ENCODE data around the gene HPCAL1. TPM values are rescaled to one million over a fixed set of nuclear protein-coding genes. Genes with fewer than 3 reads are reported as not detected.

Gene HPCAL1
- total and polyA plus RNA-seq, 2 donors (not counting 1 experiment from before 2014, with no cell fraction given): 60.3 to 65.1 TPM

DNA sequence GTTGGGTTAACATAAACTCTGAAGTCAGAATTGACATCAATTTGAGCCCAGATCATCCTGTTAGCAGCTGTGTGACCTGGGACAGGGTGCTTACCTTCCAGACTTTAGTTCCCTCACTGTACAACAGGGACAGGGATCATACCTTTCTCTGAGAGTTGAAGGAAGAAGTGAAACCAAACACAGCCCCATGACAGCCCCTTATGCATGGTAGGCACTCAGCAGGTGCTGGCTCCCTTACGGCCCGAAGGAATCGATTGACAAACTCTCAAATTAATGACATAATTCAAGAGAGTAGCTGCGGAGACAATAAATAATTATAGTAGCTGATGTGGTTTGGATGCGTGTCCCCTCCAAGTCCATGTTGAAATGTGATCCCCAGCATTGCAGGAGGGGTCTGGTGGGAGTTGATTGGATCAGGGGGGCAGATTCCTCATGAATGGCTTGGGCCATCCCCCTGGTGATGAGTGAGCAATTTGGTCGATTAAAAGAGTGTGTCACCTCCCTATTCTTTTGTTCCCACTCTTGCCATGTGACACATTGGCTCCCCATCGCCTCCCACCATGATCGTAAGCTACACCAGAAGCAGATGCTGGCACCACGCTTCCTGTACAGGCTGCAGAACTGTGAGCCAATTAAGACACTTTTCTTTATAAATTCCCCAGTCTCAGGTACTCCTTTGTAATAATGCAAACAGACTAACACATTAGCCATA lies 73.0 kb downstream of the HPCAL1 start:
- no peak for TF ChIP-seq EZH2 (IDR thresholded peaks at IDR 0.05; ENCODE audit: borderline replicate concordance, insufficient read depth, low read depth, low read length, poor library complexity, severe bottlenecking)
- TF ChIP-seq, protein P1, sequence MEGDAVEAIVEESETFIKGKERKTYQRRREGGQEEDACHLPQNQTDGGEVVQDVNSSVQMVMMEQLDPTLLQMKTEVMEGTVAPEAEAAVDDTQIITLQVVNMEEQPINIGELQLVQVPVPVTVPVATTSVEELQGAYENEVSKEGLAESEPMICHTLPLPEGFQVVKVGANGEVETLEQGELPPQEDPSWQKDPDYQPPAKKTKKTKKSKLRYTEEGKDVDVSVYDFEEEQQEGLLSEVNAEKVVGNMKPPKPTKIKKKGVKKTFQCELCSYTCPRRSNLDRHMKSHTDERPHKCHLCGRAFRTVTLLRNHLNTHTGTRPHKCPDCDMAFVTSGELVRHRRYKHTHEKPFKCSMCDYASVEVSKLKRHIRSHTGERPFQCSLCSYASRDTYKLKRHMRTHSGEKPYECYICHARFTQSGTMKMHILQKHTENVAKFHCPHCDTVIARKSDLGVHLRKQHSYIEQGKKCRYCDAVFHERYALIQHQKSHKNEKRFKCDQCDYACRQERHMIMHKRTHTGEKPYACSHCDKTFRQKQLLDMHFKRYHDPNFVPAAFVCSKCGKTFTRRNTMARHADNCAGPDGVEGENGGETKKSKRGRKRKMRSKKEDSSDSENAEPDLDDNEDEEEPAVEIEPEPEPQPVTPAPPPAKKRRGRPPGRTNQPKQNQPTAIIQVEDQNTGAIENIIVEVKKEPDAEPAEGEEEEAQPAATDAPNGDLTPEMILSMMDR (IDR thresholded peaks at IDR 0.05): no peak
- Histone ChIP-seq H3K27me3 (replicated peaks in 1 of 4; ENCODE audit: control extremely low read depth in 1 of 4, control insufficient read depth in 3 of 4, insufficient read depth in 4 of 4, low read length in 3 of 4) (no peaks in the 10 kb centered on the region), H3K9me3 (ENCODE audit: control extremely low read depth in 1 of 3, control insufficient read depth in 2 of 3, insufficient read depth in 1 of 3, low read length in 2 of 3) (no peaks in the 10 kb centered on the region), H3K27ac (ENCODE audit: low read length in 2 of 2) (peak overlapping the region; percentile 73 to 82), H3K4me1 (ENCODE audit: control insufficient read depth in 2 of 2, insufficient read depth in 2 of 2, low read length in 2 of 2) (peaks cover 64 to 74% of the 10 kb centered on the region in 2 donors), H3K9ac (ENCODE audit: low read length) (peak overlapping the region; percentile 56), H2AFZ (ENCODE audit: insufficient read depth, low read depth, low read length, poor library complexity, severe bottlenecking) (peak overlapping the region; percentile 17), H3K36me3 (replicated peaks in 1 of 2; ENCODE audit: control extremely low read depth in 1 of 2, control insufficient read depth in 1 of 2, extremely low read depth in 1 of 2, insufficient read depth in 2 of 2, low read length in 1 of 2) (no peaks in the 10 kb centered on the region), H3K79me2 (ENCODE audit: control insufficient read depth, insufficient read depth, low read length) (peaks cover 74% of the 10 kb centered on the region), H3K4me3 (ENCODE audit: control extremely low read depth in 1 of 5, extremely low read depth in 1 of 5, insufficient read depth in 1 of 5, low read depth in 2 of 5, low read length in 4 of 5) (peak overlapping the region in 3 of 5 experiments; percentile 14 to 47 (median 17)), H3K4me2 (replicated peaks; ENCODE audit: low read depth, low read length, poor library complexity, severe bottlenecking) (peak overlapping the region; percentile 74), H4K20me1 (ENCODE audit: control insufficient read depth, insufficient read depth, low read length, poor library complexity, severe bottlenecking) (peaks cover 8% of the 10 kb centered on the region)
- WGBS (ENCODE audit: insufficient coverage): 7% methylated on average over 5 of the region's 9 CpGs
- intact Hi-C loops (cut with micrococcal nuclease): loop anchor here (5.0 kb wide), 1 partner anchor 72 kb away; the partner anchor contains the start of gene ODC1
- ChIA-PET POLR2A (interaction anchor here (0.7 to 1.6 kb wide), 5 partner anchors 10 to 77 kb away, joined by 3 to 9 read pairs (median 4); partner anchors contain the start of gene HPCAL1), CTCF (interaction anchor here (0.9 to 3.1 kb wide), 4 partner anchors 9 to 73 kb away, joined by 3 to 19 read pairs (median 11); partner anchors contain the start of genes HPCAL1 and ODC1)
- peak overlapping the region; percentile 71 for H3K4me3 Mint-ChIP-seq
- no peaks in the 10 kb centered on the region for H3K9me3 Mint-ChIP-seq (ENCODE audit: insufficient read depth)
- peak overlapping the region; percentile 94 for H3K27ac Mint-ChIP-seq
- H3K4me1 Mint-ChIP-seq: peaks cover 79% of the 10 kb centered on the region
- ATAC-seq (ENCODE audit: low read depth): peak; percentile 62
- DNase-seq: peak; percentile 84
- H3K27me3 Mint-ChIP-seq: no peaks in the 10 kb centered on the region
